Measurements from ENCODE around the gene HPS6.

Gene HPS6

DNA sequence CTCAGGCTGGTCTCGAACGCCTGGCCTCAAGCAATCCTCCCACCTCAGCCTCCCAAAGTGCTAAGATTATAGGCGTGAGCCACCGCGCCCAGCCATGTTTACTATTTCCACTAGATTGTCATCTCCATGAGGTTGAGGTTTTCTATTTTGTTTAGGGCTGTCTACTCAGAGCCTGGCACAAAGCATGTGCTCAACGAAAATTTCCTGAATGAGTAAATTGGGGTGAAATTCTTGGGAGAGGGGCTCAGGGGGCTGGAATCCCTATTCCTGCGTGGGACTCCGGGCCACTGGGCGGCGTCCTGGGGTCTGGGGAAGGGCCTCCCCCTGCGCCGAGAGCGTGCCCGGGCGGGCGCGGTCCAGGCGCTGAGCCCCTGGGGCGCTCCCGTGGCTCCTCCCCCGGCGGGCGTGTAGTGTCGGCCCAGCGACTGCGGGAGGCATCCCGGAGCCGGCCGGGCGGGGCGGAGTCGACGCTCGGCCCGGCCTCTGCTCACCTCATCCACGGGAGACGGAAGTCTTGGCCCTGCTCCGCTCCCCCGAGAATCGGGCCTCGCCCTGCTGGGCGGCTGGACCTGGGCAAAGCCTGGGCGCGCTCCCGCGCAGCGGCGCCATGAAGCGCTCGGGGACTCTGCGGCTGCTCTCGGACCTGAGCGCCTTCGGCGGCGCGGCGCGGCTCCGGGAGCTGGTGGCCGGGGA, at the start of gene HPS6:
TSS of gene HPS6 (plus strand) at position 482 of the 693 bp plus-strand sequence. CDS start at position 608, 126 bp downstream.
- DNase-seq: peak; percentile 91
- Histone ChIP-seq H3K4me3 (ENCODE audit: low read depth, low read length) (peak within 1 kb of the TSS; percentile 85), H3K27me3 (ENCODE audit: insufficient read depth, low read depth, severe bottlenecking) (no peaks in the 10 kb centered on the region), H3K27ac (peak within 1 kb of the TSS; percentile 90), H3K9me3 (ENCODE audit: severe bottlenecking) (no peaks in the 10 kb centered on the region), H3K36me3 (peaks cover under 1% of the 10 kb centered on the region)
- TF ChIP-seq, protein P1, sequence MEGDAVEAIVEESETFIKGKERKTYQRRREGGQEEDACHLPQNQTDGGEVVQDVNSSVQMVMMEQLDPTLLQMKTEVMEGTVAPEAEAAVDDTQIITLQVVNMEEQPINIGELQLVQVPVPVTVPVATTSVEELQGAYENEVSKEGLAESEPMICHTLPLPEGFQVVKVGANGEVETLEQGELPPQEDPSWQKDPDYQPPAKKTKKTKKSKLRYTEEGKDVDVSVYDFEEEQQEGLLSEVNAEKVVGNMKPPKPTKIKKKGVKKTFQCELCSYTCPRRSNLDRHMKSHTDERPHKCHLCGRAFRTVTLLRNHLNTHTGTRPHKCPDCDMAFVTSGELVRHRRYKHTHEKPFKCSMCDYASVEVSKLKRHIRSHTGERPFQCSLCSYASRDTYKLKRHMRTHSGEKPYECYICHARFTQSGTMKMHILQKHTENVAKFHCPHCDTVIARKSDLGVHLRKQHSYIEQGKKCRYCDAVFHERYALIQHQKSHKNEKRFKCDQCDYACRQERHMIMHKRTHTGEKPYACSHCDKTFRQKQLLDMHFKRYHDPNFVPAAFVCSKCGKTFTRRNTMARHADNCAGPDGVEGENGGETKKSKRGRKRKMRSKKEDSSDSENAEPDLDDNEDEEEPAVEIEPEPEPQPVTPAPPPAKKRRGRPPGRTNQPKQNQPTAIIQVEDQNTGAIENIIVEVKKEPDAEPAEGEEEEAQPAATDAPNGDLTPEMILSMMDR (IDR thresholded peaks at IDR 0.05; ENCODE audit: low read depth, low read length): peak; percentile 42

DNA sequence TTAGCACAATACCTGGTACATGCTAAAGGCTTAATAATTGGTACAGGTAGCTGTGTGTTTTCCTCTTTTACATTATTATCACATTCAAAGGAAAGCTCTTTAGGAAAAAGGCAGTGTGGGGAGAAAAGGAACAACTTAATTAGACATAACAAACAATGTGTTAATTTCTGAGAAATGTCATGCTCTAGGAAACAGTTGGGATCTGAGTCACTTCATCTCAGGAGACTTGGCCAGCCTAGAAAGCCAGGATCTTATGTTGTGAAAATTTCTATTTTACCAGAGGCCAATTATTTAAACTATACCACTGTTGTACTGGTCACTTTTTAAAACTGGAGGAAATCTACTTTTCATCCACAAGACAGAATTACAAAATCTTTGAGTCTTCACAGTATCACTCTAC, 48.7 kb upstream of the HPS6 start:
- H3K4me3 ChIP-seq (ENCODE audit: low read depth, low read length): no peak overlapping the region
- DNase-seq: no peak
- peaks cover 10% of the 10 kb centered on the region for H3K36me3 ChIP-seq
- no peaks in the 10 kb centered on the region for H3K9me3 ChIP-seq (ENCODE audit: severe bottlenecking)
- H3K27me3 ChIP-seq (ENCODE audit: insufficient read depth, low read depth, severe bottlenecking): no peaks in the 10 kb centered on the region
- TF ChIP-seq, protein P1 (IDR thresholded peaks at IDR 0.05; ENCODE audit: low read depth, low read length): no peak
- no peak overlapping the region for H3K27ac ChIP-seq

DNA sequence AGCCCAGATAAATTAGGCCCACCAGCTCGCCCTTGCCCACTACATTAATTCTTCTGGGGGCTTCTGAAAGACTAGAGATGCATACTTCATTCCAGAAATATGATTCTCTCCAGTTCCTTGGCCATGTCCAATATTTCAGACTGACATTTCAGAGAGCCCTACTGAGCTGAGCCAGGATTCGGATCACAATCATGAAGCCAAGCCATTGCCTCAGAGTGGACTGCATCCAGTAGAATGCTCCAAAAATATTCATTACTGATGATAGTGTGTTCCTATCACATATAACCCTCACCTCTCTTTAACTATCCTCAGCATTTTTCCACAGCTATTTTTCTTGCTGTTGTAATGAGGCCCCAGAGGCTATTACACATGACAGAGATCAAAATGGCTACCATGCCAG, 47.9 kb upstream of the HPS6 start:
- Histone ChIP-seq H3K4me3 (ENCODE audit: low read depth, low read length) (no peak overlapping the region), H3K36me3 (peaks cover 13% of the 10 kb centered on the region), H3K27ac (no peak overlapping the region), H3K27me3 (ENCODE audit: insufficient read depth, low read depth, severe bottlenecking) (no peaks in the 10 kb centered on the region), H3K9me3 (ENCODE audit: severe bottlenecking) (no peaks in the 10 kb centered on the region)
- TF ChIP-seq, protein P1 (IDR thresholded peaks at IDR 0.05; ENCODE audit: low read depth, low read length): no peak
- no peak for DNase-seq

DNA sequence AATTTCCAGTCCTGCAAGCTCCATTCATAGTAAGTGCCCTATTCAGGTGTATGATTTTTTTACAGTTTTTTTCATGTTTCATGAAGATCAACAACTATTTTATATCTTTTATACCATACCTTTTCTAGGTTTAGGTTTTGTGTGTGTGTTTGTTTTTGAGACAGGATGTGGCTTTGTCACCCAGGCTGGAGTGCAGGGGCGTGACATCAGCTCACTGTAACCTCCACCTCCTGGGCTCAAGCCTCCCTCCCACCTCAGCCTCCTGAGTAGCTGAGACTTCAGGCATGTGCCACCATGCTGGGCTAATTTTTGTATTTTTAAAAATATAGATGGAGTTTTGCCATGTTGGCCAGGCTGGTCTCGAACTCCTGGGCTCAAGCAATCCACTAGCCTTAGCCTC, 44.2 kb upstream of the HPS6 start:
- H3K9me3 ChIP-seq (ENCODE audit: severe bottlenecking): no peaks in the 10 kb centered on the region
- H3K27me3 ChIP-seq (ENCODE audit: insufficient read depth, low read depth, severe bottlenecking): no peaks in the 10 kb centered on the region
- TF ChIP-seq, protein P1 (IDR thresholded peaks at IDR 0.05; ENCODE audit: low read depth, low read length): no peak
- H3K27ac ChIP-seq: no peak overlapping the region
- no peak overlapping the region for H3K4me3 ChIP-seq (ENCODE audit: low read depth, low read length)
- peaks cover 24% of the 10 kb centered on the region for H3K36me3 ChIP-seq
- DNase-seq: no peak

DNA sequence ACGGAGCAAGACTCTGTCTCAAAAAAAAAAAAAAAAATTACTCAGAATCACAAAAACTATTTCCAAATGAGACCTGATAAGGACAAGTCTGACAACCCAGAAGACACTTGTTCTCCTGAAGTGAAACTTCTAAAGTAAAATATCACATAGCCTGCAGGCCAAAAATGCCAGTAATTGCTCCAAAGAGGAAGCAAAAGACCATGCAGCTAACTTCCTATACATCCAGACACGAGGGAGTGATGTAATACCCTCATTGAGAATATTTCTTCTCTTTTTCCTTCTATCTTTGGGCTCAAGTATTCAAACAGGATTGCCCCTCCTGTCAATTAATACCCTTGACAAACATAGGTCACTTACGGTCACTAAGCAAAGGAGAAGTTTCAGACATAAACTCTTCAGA, 40.4 kb upstream of the HPS6 start:
- Histone ChIP-seq H3K4me3 (ENCODE audit: low read depth, low read length) (no peak overlapping the region), H3K9me3 (ENCODE audit: severe bottlenecking) (no peaks in the 10 kb centered on the region), H3K27ac (no peak overlapping the region), H3K36me3 (peaks cover 38% of the 10 kb centered on the region), H3K27me3 (ENCODE audit: insufficient read depth, low read depth, severe bottlenecking) (no peaks in the 10 kb centered on the region)
- DNase-seq: no peak
- TF ChIP-seq, protein P1 (IDR thresholded peaks at IDR 0.05; ENCODE audit: low read depth, low read length): no peak

DNA sequence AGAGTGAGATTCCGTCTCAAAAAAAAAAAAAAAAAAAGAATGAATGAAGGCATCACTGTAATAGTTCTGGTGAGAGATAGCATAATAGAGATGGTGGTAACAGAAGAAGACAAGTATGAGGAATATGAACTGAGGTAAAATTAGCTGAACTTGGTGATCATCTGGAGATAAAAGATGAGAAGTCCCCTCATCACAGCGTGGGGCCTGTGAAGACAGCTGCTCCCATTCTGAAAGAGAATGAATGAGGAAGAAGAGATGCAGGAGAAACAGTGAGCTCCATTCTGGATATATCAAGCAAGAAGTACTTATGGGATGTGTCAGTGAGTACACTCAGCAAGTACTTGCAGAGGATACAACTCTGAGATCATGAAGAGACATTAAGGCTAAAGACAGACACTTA, 37.9 kb upstream of the HPS6 start:
- TF ChIP-seq, protein P1 (IDR thresholded peaks at IDR 0.05; ENCODE audit: low read depth, low read length): no peak
- peaks cover 42% of the 10 kb centered on the region for H3K36me3 ChIP-seq
- no peak for DNase-seq

More for the DNA sequence above, 37.9 kb upstream of the HPS6 start:
- no peak overlapping the region for H3K4me3 ChIP-seq (ENCODE audit: low read depth, low read length)
- H3K27me3 ChIP-seq (ENCODE audit: insufficient read depth, low read depth, severe bottlenecking): no peaks in the 10 kb centered on the region
- no peak overlapping the region for H3K27ac ChIP-seq
- H3K9me3 ChIP-seq (ENCODE audit: severe bottlenecking): no peaks in the 10 kb centered on the region
